HG02763 (cell line): ENCODE data around the gene ZHX3.
A peak's percentile ranks its signal among the peaks of the same experiment; 100 is the strongest.
"Not testable (repeated sequence)": the region's sequence is repeated elsewhere in the genome, so short reads cannot be mapped to it uniquely, and the experiment has no call there.

Source experiments
- ATAC-seq: cut with Tn5 transposase; IDR thresholded peaks from one replicate; pipeline ENCODE4 v1.9.1; 2021; ENCODE audit warnings: mild to moderate bottlenecking, moderate library complexity; ENCODE audit not compliant: unreplicated experiment

Gene ZHX3

DNA sequence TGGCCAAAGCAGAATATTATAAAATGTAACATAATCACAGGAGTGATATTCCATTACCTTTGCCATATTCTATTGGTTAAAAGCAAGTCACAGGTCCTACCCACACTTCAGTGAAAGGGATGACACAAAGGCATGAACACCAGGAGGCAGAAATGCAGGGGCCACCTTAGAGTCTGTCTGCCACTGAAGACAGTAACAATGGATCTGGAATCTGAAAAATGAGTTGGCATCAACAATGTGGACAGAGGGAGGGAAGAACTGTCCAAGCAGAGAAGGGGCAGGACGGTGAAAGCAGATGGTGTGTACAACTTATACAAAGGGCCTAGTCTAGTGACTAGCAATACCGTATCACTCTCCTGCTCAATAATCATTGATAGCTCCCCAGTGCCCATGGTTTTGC is 16.5 kb upstream of the ZHX3 start:
- ATAC-seq = no peak

- no peak for ATAC-seq
Observed at GRCh38 chr20:41331731-41332130, 14.2 kb upstream of the ZHX3 start.

GRCh38 chr20:41330941-41331340 is 13.4 kb upstream of the ZHX3 start:
- no peak for ATAC-seq

DNA sequence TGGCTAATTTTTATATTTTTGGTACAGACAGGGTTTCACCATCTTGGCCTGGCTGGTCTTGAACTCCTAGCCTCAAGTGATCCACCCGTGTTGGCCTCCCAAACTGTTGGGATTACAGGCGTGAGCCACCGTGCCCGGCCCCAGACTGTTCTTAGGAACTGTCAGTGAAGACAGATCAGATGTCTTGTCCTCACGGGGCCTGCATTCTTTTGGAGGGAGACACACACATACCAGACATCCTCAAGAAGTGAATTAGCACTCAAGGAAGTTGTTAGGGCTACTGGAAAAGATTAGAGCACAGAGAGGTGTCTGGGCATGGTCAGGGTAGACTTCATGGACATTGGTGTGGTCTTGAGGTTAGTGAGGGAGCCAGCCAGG is 12.8 kb upstream of the ZHX3 start:
- no peak for ATAC-seq

GRCh38 chr20:41329435-41330342 is 12.2 kb upstream of the ZHX3 start:
- ATAC-seq = peak; percentile 67

DNA sequence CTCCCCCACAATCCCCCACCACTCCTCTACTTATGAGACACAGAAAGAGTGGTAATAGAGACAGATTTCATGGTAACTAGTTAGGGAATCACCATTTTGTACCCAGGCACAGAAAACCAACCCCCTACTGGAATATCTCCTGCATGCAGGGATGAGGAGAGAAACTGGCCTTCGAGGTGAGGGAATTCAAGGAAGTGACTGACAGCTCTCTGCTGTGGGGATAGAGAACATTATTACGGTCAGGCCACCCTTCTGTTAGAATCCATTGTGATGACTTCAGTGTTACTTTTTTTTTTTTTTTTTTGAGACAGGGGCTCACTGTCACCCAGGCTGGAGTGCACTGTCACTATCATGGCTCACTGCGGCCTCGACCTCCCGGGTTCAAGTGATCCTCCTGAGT is 9.6 kb upstream of the ZHX3 start:
- no peak for ATAC-seq

GRCh38 chr20:41320976-41321375 is 3.4 kb upstream of the ZHX3 start:
- no peak for ATAC-seq

GRCh38 chr20:41320441-41320840 is 2.9 kb upstream of the ZHX3 start:
- no peak for ATAC-seq

DNA sequence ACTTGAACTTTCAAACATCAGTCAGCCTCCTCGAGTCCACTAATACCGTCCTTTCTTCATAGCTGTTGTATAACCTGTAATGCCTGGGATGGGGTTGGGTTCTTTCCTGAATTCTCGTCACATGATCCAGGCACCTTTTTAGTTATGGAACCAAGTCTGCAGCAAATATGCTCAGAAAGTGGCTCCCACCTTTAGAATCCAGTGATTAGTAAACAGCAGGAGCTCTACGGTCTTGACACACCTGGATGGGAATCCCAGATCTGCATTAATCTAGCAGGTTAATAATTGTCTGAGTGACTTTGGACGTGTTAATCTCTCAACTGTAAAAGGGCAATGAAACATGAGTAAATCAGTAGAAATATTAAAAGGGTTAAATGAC is 729 bp upstream of the ZHX3 start:
- ATAC-seq = no peak

DNA sequence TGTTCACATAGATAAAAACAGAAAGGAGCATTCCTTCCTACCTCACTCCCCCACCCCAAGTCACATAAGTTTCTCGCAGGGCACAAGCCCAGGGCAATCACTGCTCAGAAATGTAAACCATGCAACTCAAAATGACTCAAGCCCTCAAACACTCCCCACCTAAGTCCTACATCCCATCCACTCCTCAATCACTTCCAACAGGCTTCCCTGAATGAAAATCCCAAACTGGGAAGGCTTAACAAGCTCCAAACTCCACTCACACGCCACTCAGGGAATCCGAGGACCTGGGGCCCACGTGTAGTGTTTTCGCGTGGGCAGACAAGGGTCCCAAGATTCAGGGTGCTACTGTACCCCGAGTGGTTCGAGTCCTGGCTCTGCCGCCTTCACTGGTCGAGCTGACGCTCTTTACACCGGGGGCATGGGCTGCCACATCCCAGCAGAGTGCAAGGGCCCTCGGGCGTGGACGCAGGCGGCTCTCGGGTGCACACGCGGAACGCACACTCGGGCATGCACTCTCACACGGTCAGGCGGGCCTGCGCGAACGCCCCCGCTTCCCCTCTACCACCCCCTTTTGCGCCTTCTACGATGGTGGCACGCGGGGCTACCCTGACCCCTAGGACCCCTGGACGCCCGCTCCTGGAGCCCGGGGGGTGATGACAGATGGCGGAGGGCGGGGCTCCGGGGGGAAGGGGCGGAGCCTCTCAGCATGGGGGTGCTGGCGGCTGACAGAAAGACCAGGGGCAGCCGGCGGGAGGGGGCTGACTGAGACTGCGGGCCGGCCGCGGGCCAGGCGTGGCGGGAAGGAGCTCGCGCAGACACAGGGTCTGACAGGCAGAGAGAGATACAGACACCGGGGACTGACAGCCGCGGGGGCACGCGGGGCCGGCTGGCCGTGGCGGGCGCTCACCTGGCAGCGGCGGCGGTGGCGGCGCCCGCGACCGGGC is 657 bp downstream of the ZHX3 start:
- peak; percentile 55 for ATAC-seq

DNA sequence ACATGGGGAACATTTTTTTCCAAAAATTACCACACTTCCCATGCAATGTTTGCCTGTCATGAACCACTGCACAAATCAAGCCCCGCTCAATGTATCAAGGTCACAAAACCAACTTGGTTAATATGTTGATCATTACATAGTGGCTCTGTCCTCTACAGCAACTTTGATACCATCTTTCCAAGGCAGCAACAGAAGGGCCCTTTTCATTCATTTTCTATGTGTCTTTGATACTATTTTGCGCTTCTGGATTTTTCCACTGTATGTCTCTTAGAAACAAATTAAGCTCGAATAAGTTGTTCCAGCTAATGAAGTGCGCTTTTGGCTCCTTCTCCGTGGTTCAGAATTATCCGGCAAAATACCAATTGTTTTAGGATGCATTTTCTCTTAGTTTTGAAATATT is 1.5 kb downstream of the ZHX3 start:
- no peak for ATAC-seq

DNA sequence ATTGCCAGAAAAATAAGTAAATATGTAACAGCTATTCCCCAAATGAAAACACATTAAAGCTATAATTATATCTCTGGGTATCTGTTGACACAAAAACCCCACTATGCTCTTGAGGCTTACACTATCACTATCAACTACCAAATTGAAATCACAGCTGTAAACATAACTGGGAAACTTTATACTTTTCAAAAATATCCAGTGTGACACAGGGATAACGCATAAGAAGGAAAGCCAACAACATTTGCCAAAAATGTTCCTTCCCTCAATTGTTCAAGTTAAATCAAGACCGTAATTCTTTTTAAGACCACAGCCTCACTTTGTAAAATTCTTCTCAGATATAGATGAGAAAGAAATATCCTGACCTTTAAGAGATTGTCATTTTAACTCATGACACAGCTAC is 3.1 kb downstream of the ZHX3 start:
- ATAC-seq = no peak

GRCh38 chr20:41312009-41312408 is 5.5 kb downstream of the ZHX3 start:
- ATAC-seq = not testable (repeated sequence)

DNA sequence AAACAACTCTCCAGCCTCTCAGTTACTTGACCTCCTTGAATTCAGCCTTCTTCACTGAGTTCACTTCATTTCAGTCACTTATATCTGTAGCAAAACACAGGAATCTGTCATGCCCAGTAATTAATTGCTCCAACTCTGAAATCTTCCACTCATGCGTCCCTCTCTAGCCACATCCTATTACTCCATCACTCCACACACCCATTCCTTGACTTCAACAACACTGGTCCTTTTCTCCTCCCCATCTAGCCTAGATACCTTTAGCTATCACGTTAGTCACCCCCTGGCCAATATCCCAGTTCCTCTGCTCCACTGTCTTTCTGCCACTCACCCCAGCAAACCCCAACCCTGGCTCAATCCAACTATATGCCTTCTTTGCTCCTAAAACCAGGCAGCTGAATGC is 7.7 kb downstream of the ZHX3 start:
- ATAC-seq = no peak

DNA sequence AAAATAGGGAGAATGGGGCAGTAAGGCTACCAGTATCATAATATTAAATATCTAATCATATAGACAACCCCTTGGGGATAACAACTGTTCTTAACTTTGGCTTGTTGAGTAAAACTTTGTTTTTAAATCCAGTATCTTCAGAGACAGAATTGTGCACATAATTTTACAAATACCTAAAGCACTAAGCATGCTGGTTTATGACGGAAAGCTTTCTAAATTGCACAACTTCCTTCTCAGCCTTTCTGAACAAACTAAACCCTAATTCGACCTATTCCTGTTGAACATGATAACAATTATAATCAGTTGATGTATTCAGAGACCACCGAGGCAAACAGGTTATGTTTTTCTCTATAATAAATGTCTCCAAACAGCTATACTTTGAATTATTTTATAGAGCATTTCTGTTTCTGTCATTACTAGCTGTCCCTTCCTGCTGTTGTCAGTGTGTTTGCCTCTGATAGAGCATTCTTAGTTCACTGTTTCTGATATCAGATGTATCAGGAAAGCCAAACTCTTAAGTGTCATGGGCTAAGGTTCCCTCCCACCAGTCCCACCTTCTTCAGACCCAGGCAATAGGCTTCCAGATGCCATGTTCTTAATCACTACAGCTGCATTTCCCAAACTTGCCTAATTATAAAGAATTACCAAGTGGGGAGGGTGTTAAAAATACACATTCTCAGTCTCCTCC is 8.7 kb downstream of the ZHX3 start:
- ATAC-seq = no peak

GRCh38 chr20:41308290-41308711 is 9.2 kb downstream of the ZHX3 start:
- no peak for ATAC-seq

GRCh38 chr20:41307021-41307420 is 10.5 kb downstream of the ZHX3 start:
- ATAC-seq = no peak

GRCh38 chr20:41306061-41306727 is 11.3 kb downstream of the ZHX3 start:
- peak; percentile 73 for ATAC-seq

DNA sequence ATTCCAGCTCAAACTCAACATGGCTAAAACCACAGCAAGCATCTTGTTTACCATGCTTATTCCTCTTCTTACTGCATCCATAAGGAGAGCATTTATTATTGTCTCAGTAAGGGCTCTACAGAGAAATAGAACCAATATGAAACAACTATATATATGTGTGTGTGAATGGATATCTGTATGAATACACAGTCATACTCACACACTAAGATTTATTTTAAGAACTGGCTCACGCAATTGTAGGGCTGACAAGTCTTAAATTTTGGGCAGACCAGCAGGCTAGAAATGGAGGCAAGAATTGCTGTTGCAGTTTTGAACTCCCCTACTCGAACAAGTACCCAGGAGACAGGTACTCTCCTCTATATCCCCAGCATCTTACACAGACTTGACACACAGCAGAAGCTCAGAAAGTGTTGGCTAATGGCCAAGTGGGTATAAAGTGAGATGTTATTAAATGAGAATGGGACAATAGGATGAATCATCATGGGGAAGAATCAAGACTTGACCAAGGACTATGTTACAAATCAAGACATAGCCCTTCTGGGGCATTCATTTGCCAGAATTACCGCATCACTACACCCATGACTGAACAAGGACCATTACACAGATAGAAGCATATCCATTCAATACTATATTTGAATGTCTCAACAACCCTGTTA is 13.0 kb downstream of the ZHX3 start:
- ATAC-seq = no peak

DNA sequence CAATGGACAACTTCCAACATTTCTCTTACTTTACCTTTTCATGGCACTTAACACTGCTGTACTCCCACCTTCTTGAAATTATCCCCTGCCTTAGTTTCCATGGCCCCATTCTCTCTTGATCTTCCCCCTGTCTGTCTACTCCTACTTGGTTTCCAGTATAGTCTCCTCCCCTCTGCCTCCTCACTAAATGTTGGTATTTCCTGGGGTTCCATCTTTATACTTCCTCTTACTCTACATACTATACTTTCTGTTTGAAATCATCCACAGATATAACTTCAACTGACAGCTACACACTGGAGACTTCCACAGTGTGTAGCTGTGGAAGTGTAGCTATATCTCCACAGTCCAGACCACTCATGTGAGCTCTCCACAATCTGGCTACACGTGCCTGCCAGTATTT is 13.5 kb downstream of the ZHX3 start:
- ATAC-seq = no peak
